Measurements from ENCODE around the gene TMED5. TPM values are rescaled to one million over a fixed set of nuclear protein-coding genes. Genes with fewer than 3 reads are reported as not detected.

The TMED5 gene
- total and polyA plus RNA-seq, 2 experiments from 2014 or later, result 25.0 to 45.2 TPM

- TF ChIP-seq ZNF462 (CRISPR knock-in tag; IDR thresholded peaks at IDR 0.05), result no peak
Observed at GRCh38 chr1:93159337-93159736, 20.9 kb downstream of the TMED5 start (continued).

- H3K9me3 Mint-ChIP-seq, result no peaks in the 10 kb centered on the region
- no peak for TF ChIP-seq EZH2 (IDR thresholded peaks at IDR 0.05; ENCODE audit: low read depth, unreplicated experiment)
- no peak for TF ChIP-seq ZNF331 (CRISPR knock-in tag; IDR thresholded peaks at IDR 0.05; ENCODE audit: low read depth)
- no peak for TF ChIP-seq ZNF114 (CRISPR knock-in tag; IDR thresholded peaks at IDR 0.05)
- TF ChIP-seq POLR2AphosphoS5 (IDR thresholded peaks at IDR 0.05; ENCODE audit: low read depth), result no peak
- TF ChIP-seq, protein P1, sequence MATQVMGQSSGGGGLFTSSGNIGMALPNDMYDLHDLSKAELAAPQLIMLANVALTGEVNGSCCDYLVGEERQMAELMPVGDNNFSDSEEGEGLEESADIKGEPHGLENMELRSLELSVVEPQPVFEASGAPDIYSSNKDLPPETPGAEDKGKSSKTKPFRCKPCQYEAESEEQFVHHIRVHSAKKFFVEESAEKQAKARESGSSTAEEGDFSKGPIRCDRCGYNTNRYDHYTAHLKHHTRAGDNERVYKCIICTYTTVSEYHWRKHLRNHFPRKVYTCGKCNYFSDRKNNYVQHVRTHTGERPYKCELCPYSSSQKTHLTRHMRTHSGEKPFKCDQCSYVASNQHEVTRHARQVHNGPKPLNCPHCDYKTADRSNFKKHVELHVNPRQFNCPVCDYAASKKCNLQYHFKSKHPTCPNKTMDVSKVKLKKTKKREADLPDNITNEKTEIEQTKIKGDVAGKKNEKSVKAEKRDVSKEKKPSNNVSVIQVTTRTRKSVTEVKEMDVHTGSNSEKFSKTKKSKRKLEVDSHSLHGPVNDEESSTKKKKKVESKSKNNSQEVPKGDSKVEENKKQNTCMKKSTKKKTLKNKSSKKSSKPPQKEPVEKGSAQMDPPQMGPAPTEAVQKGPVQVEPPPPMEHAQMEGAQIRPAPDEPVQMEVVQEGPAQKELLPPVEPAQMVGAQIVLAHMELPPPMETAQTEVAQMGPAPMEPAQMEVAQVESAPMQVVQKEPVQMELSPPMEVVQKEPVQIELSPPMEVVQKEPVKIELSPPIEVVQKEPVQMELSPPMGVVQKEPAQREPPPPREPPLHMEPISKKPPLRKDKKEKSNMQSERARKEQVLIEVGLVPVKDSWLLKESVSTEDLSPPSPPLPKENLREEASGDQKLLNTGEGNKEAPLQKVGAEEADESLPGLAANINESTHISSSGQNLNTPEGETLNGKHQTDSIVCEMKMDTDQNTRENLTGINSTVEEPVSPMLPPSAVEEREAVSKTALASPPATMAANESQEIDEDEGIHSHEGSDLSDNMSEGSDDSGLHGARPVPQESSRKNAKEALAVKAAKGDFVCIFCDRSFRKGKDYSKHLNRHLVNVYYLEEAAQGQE (IDR thresholded peaks at IDR 0.05; ENCODE audit: unreplicated experiment), result no peak
- TF ChIP-seq CREB1 (CRISPR knock-in tag; IDR thresholded peaks at IDR 0.05; ENCODE audit: low read depth), result no peak
- no peak for TF ChIP-seq NANOG (IDR thresholded peaks at IDR 0.05; ENCODE audit: borderline replicate concordance)
Observed at GRCh38 chr1:93155335-93155734, 24.9 kb downstream of the TMED5 start.

More at GRCh38 chr1:93155335-93155734, 24.9 kb downstream of the TMED5 start:
- no peaks in the 10 kb centered on the region for H3K27me3 ChIP-seq (ENCODE audit: insufficient read depth)
- H3F3A ChIP-seq (replicated peaks; ENCODE audit: low read depth), result no peaks in the 10 kb centered on the region
- no peak overlapping the region for H3K4me3 ChIP-seq
- ATAC-seq (no peak), DNase-seq (ENCODE audit: low spot score) (peak; percentile 17)
- H3K4me1 ChIP-seq (ENCODE audit: insufficient read depth), result no peaks in the 10 kb centered on the region
- no peak overlapping the region for H3K27ac ChIP-seq (ENCODE audit: low read depth)
- H3K79me2 ChIP-seq (replicated peaks; ENCODE audit: insufficient read depth), result no peaks in the 10 kb centered on the region; the same call in 1 of the 2 replicates
- peaks cover 5% of the 10 kb centered on the region; the same call in 2 of the 3 replicates for H3K4me1 Mint-ChIP-seq
- H4K20me1 ChIP-seq (replicated peaks; ENCODE audit: insufficient read depth), result no peaks in the 10 kb centered on the region
- peaks cover 18% of the 10 kb centered on the region; the same call in 2 of the 3 replicates for H3K36me3 Mint-ChIP-seq (ENCODE audit: low read depth)
- no peaks in the 10 kb centered on the region for H3K9me2 ChIP-seq (ENCODE audit: insufficient read depth)
- H3K4me3 Mint-ChIP-seq, result no peak overlapping the region
- H2AFZ ChIP-seq, result no peak overlapping the region
- H3K27ac Mint-ChIP-seq, result peak overlapping the region; percentile 6
- no peaks in the 10 kb centered on the region for H3K27me3 Mint-ChIP-seq (ENCODE audit: insufficient read depth, low read depth, poor library complexity)
- H3K4me2 ChIP-seq, result no peak overlapping the region
- H3K36me3 ChIP-seq (ENCODE audit: insufficient read depth), result no peaks in the 10 kb centered on the region; the same call in 1 of the 2 replicates
